Endodermal cell (in vitro differentiated cells): ENCODE results near the gene ZDHHC7. TPM values are rescaled to one million over a fixed set of nuclear protein-coding genes. Genes with fewer than 3 reads are reported as not detected.
A peak's percentile ranks its signal among the peaks of the same experiment; 100 is the strongest.

Experiments used
- DNase-seq: peaks from one replicate; pipeline ENCODE4 v3.0.0-alpha.2; 2017
- H3K27ac ChIP-seq: 2 replicates; pipeline ENCODE4 v1.5.1; 2013; ENCODE audit warnings: mild to moderate bottlenecking, low read depth, low read length, moderate library complexity
- H3K27me3 ChIP-seq: 2 replicates; pipeline ENCODE4 v1.6.1; 2013; ENCODE audit warnings: mild to moderate bottlenecking, low read length, moderate library complexity; ENCODE audit not compliant: insufficient read depth, control insufficient read depth, poor library complexity, severe bottlenecking
- H3K36me3 ChIP-seq: 2 replicates; pipeline ENCODE4 v1.7.0; 2013; ENCODE audit warnings: mild to moderate bottlenecking, low read length, moderate library complexity; ENCODE audit not compliant: control insufficient read depth, insufficient read depth
- H3K4me1 ChIP-seq: one replicate; pipeline ENCODE4 v1.7.0; 2013; ENCODE audit warnings: low read length; ENCODE audit not compliant: control insufficient read depth, insufficient read depth
- H3K4me3 ChIP-seq: 2 replicates; pipeline ENCODE4 v1.5.1; 2013; ENCODE audit warnings: mild to moderate bottlenecking, low read length, moderate library complexity
- H3K9ac ChIP-seq: 2 replicates; pipeline ENCODE4 v1.6.1; 2013; ENCODE audit warnings: mild to moderate bottlenecking, low read length, moderate library complexity; ENCODE audit not compliant: poor library complexity, severe bottlenecking; ENCODE audit errors: extremely low read depth
- H3K9me3 ChIP-seq: 2 replicates; pipeline ENCODE4 v1.6.1; 2013; ENCODE audit warnings: mild to moderate bottlenecking, low read length, moderate library complexity; ENCODE audit not compliant: control insufficient read depth
- H3K27ac Mint-ChIP-seq: 2 replicates; pipeline ENCODE4 v1.8.0; 2020; ENCODE audit warnings: mixed read lengths
- H3K27me3 Mint-ChIP-seq: 2 replicates; pipeline ENCODE4 v1.8.0; 2021; ENCODE audit warnings: mild to moderate bottlenecking, mixed read lengths; ENCODE audit not compliant: insufficient read depth
- H3K36me3 Mint-ChIP-seq: 2 replicates; pipeline ENCODE4 v1.8.0; 2020; ENCODE audit warnings: low read depth, mixed read lengths
- H3K4me1 Mint-ChIP-seq: 2 replicates; pipeline ENCODE4 v1.8.0; 2020; ENCODE audit warnings: mixed read lengths
- H3K4me3 Mint-ChIP-seq: 2 replicates; pipeline ENCODE4 v1.8.0; 2020; ENCODE audit warnings: mild to moderate bottlenecking, moderate library complexity, mixed read lengths
- H3K9me3 Mint-ChIP-seq: 2 replicates; pipeline ENCODE4 v1.8.0; 2020; ENCODE audit warnings: mild to moderate bottlenecking, mixed read lengths
- CTCF ChIP-seq: fragments of 200-600 bp; sonication (generic); conservative IDR thresholded peaks from 2 replicates; pipeline ENCODE4 v1.5.0; 2021; ENCODE audit warnings: antibody characterized with exemption, mild to moderate bottlenecking
- whole genome bisulfite sequencing, 2 experiments: methylation state at CpG; one replicate each; pipeline versions ENCODE4 v1.1.5 to v1.1.7; 2013; ENCODE audit warnings: missing lambda C conversion rate in 2 of 2, mixed read lengths in 1 of 2; ENCODE audit not compliant: insufficient coverage in 1 of 2, insufficient read length in 1 of 2; 5-methylcytosine and 5-hydroxymethylcytosine counted together
- total RNA-seq, 2 donors: library from RNA; stranded (reverse); fragmentation: NEBNext Ultra II Directional in 1 of 2; extraction: Animal tissue kit (Norgen Biotek cat#: 25700) in 1 of 2; gene quantifications; 2 replicates in 1 of 2; 3 replicates in 1 of 2; pipeline ENCODE4 v1.2.1, GENCODE V29; 2021

ZDHHC7 gene
- total RNA-seq, 2 donors from 2014 or later = 58.7 to 61.8 TPM

DNA sequence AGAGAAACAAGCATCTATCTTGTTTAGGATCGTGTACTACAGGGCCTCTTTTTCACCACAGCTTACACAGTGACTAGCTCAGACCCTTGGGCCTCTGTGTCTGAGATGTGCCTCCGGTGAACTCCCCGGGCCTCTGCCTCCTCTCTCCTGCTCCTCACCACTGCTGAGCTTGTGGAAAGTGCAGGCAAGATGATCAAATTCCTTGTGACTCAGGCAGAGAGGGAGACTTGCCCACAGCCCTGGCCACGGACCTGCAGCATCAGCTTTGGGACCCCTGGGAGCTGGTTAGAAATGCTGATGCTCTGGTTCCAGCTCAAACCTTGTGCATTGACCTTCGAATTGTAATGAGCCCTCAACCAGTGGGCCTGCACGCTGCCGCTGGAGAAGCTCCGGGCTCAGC, 79.8 kb downstream of the ZDHHC7 start:
- Mint-ChIP-seq H3K27me3 (no peaks in the 10 kb centered on the region), H3K4me3 (no peak overlapping the region)
- peak overlapping the region; percentile 75 for H3K27ac ChIP-seq

DNA sequence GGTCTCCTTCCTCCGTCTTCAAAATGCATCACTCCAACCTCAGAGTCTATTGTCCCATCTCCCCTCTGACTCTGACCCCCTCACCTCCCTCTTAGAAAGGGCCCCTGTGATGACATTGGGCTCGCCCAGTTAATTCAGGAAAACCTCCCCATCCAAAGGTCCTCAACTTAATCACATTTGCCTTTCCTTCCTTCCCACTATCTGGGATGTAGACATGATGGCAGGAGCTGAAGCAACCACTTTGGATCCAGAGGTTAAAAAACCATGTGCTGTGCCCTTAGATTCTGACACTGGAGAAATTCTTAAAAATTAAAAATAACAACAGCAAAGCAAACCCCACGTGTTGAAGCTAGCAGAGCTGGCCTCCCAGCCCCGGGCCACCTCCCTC, 80.2 kb downstream of the ZDHHC7 start:
- no peaks in the 10 kb centered on the region for H3K9me3 Mint-ChIP-seq
- Histone ChIP-seq H3K4me3 (no peak overlapping the region), H3K9ac (no peak overlapping the region), H3K4me1 (no peaks in the 10 kb centered on the region), H3K9me3 (no peaks in the 10 kb centered on the region), H3K36me3 (no peaks in the 10 kb centered on the region), H3K27ac (no peak overlapping the region), H3K27me3 (no peaks in the 10 kb centered on the region)
- 91 to 94% methylated on average over 4 of the region's 4 CpGs for WGBS, 2 experiments
- no peaks in the 10 kb centered on the region for H3K36me3 Mint-ChIP-seq
- H3K27me3 Mint-ChIP-seq = no peaks in the 10 kb centered on the region
- DNase-seq = no peak
- no peak overlapping the region for H3K27ac Mint-ChIP-seq
- H3K4me1 Mint-ChIP-seq = no peaks in the 10 kb centered on the region
- no peak for TF ChIP-seq CTCF
- H3K4me3 Mint-ChIP-seq = no peak overlapping the region

More for the DNA sequence above, 79.8 kb downstream of the ZDHHC7 start:
- H3K9me3 ChIP-seq = no peaks in the 10 kb centered on the region
- no peaks in the 10 kb centered on the region for H3K4me1 Mint-ChIP-seq
- no peak overlapping the region for H3K27ac Mint-ChIP-seq
- H3K36me3 Mint-ChIP-seq = no peaks in the 10 kb centered on the region
- no peak overlapping the region for H3K4me3 ChIP-seq
- WGBS, 2 experiments = 88 to 93% methylated on average over 5 to 8 of the region's 8 CpGs
- H3K27me3 ChIP-seq = no peaks in the 10 kb centered on the region
- H3K9me3 Mint-ChIP-seq = no peaks in the 10 kb centered on the region
- H3K9ac ChIP-seq = no peak overlapping the region
- DNase-seq = no peak
- no peak for TF ChIP-seq CTCF
- no peaks in the 10 kb centered on the region for H3K4me1 ChIP-seq
- H3K36me3 ChIP-seq = no peaks in the 10 kb centered on the region

GRCh38 chr16:84930298-84931106, 80.8 kb downstream of the ZDHHC7 start:
- H3K4me3 ChIP-seq = no peak overlapping the region
- TF ChIP-seq CTCF = no peak
- no peaks in the 10 kb centered on the region for H3K9me3 Mint-ChIP-seq
- H3K36me3 ChIP-seq = no peaks in the 10 kb centered on the region
- no peak overlapping the region for H3K4me3 Mint-ChIP-seq
- H3K9ac ChIP-seq = no peak overlapping the region
- no peaks in the 10 kb centered on the region for H3K9me3 ChIP-seq
- no peaks in the 10 kb centered on the region for H3K4me1 ChIP-seq
- H3K27ac ChIP-seq = no peak overlapping the region
- no peaks in the 10 kb centered on the region for H3K27me3 Mint-ChIP-seq
- DNase-seq = no peak
- H3K36me3 Mint-ChIP-seq = no peaks in the 10 kb centered on the region
- no peak overlapping the region for H3K27ac Mint-ChIP-seq
- H3K27me3 ChIP-seq = no peaks in the 10 kb centered on the region
- H3K4me1 Mint-ChIP-seq = no peaks in the 10 kb centered on the region
- 87 to 100% methylated on average over 3 to 6 of the region's 8 CpGs for WGBS, 2 experiments
